ENCODE results near the gene REXO1. TPM values are rescaled to one million over a fixed set of nuclear protein-coding genes. Genes with fewer than 3 reads are reported as not detected.

Gene REXO1
- total RNA-seq, 2 donors from 2014 or later, result 29.8 to 59.1 TPM

DNA sequence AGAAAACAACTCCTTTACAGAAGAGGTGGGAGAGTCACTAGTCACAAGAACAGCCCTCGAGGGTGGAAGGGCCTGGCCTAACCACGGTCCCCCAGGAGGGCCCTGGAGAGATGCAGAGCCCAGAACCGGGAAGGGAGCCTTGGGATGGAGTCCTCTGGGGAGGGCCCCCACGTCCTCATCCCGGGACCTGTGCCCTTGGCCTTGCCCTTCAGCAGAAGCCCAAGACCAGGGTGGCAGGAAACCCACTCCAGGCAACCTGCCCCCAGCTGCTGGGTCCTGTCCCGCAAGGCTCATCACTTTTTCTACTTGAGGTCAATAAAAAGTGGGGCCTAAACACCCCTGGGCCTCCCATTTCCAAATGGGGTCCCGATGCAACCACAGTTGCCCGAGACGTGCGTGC is 33.9 kb downstream of the REXO1 start:
- Histone ChIP-seq H3K4me3 (no peak overlapping the region), H3K36me3 (peaks cover 15 to 20% of the 10 kb centered on the region in 2 donors), H3K9me3 (no peaks in the 10 kb centered on the region), H3K27me3 (replicated peaks; ENCODE audit: insufficient read depth) (no peaks in the 10 kb centered on the region), H3K27ac (no peak overlapping the region), H3K4me1 (replicated peaks) (peaks cover 8% of the 10 kb centered on the region)
- no peak for DNase-seq (ENCODE audit: low spot score)
- WGBS, result 83% methylated on average over 10 of the region's 10 CpGs
- intact Hi-C loops (cut with DNase I), result no loop called here
- TF ChIP-seq POLR2A (IDR thresholded peaks at IDR 0.05) (no peak), POLR2AphosphoS5 (IDR thresholded peaks at IDR 0.05) (no peak)
- TF ChIP-seq, protein P1, sequence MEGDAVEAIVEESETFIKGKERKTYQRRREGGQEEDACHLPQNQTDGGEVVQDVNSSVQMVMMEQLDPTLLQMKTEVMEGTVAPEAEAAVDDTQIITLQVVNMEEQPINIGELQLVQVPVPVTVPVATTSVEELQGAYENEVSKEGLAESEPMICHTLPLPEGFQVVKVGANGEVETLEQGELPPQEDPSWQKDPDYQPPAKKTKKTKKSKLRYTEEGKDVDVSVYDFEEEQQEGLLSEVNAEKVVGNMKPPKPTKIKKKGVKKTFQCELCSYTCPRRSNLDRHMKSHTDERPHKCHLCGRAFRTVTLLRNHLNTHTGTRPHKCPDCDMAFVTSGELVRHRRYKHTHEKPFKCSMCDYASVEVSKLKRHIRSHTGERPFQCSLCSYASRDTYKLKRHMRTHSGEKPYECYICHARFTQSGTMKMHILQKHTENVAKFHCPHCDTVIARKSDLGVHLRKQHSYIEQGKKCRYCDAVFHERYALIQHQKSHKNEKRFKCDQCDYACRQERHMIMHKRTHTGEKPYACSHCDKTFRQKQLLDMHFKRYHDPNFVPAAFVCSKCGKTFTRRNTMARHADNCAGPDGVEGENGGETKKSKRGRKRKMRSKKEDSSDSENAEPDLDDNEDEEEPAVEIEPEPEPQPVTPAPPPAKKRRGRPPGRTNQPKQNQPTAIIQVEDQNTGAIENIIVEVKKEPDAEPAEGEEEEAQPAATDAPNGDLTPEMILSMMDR (IDR thresholded peaks at IDR 0.05), result no peak

DNA sequence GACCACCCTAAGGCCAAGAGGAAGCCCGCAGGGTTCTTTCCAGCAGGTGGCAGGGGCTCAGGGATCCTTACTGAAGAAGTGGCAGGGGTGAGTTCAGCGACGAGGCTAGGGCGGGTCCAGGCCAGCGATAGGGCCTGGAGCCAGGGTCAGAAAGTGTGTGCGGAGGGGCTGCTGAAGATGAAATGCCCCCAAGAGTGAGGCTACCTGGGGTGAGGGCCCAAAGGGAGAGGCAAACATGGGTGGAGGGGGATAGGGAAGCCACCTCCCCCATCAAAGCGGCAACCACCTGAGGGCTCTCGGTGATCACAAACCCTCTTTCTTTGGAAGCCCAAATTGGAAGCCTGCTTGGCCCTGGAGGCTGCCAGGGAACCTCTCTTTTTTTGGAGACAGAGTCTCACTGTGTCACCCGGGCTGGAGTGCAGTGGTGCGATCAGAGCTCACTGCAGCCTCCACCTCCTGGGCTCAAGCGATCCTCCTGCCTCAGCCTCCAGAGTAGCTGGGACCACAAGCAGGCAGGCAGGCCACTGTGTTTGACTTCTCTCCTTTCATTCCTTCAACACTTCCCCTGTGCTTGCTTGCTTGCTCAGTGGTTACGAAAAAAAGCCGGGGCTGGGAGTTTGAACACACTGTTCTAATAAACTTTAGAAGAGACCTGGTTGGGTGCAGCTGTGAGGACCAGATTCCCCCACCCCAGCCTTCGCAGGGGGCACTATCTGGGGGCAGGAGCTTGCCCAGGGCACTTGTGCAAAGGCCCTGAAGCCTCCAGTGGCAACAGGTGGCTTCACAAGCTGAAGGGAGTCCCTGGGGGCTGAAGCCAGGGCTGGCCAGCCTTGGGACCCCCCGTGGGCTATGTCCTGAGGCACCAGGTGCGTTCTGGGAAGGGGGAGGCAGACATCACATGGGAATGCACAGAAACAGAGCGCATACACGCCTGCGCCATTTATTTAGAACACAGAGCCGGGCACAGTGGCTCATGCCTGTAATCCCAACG is 34.8 kb downstream of the REXO1 start:
- Histone ChIP-seq H3K9me3 (no peaks in the 10 kb centered on the region), H3K27ac (peak overlapping the region in 1 of 2 donors; percentile 69), H3K4me3 (peak overlapping the region; percentile 32 to 36), H3K4me1 (replicated peaks) (peaks cover 8% of the 10 kb centered on the region), H3K27me3 (replicated peaks; ENCODE audit: insufficient read depth) (no peaks in the 10 kb centered on the region), H3K36me3 (peaks cover 10 to 13% of the 10 kb centered on the region in 2 donors)
- TF ChIP-seq, protein P1 (IDR thresholded peaks at IDR 0.05), result no peak
- no peak for TF ChIP-seq POLR2A (IDR thresholded peaks at IDR 0.05)
- no peak for TF ChIP-seq POLR2AphosphoS5 (IDR thresholded peaks at IDR 0.05)
- intact Hi-C loops (cut with DNase I), result no loop called here
- no peak for DNase-seq (ENCODE audit: low spot score)
- WGBS, result 68% methylated on average over 21 of the region's 21 CpGs

DNA sequence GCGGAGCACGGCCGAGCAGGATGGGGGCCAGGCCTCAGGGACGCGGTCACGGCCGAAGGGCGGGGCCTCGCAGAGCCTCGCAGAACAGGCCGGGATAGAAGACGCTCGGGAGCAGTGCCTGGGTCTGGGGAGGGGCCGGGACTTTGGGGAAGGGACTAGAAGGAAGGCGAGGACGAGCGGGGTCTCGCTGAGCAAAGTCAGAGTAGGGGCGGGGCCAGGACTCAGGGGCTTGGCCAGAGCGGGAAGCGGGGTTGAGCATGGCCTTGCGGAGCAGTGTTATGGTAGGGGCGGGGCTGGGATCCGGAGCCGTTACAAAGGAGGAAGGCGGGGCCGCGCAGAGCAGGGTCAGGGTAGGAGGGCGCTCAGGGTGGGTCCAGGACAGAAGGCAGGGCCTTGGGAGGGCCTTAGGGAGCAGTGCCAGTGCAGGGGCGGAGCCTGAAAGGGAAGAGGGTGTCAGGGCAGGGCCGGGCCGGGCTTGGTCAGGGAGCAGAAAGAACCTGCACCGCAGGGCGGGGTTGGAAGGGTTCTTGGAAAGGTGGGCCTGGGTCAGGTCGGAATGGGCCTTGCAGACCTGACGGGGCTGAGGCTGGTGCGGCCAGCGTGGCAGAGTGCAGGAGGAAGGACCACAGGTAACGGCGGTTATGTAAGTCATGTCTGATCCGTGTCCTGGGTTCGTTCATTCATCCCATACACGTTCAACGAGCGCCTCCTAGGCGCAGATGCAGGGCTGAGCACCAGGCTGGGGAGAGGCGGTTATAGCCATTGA is 35.7 kb downstream of the REXO1 start:
- no peaks in the 10 kb centered on the region for H3K27me3 ChIP-seq (replicated peaks; ENCODE audit: insufficient read depth)
- intact Hi-C loops (cut with DNase I), result no loop called here

DNA sequence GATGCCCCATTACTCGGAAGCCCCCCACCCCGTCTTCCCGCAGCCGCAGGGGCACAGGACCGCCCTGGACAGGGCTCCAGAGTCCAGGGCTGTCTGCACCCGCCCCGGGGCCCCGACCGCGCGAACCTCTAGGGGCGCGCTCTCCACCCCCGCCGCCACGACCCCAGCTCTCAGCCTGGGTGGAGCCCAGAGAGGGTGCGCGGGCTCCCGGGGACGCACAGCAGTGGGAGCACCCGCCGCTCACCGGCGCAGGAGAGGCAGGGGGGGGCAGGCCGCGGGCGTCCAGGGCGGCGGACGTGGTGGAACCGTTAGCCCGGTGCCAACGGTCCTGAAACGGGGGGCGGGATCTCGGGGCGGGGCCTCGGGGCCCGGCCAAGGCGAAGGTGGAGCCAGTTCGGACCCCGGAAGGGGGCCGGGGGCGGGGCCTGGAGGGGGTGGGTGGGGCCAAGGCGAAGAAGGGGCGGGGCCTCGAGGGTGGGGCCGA is 36.3 kb downstream of the REXO1 start, which contains the start of gene ATP8B3:
TSS of gene ATP8B3 (minus strand) at position 335 of the 484 bp plus-strand sequence. CDS start 540 bp downstream, outside the sequence.
- TF ChIP-seq, protein P1 (IDR thresholded peaks at IDR 0.05), result no peak
- TF ChIP-seq POLR2A (IDR thresholded peaks at IDR 0.05), result no peak
- TF ChIP-seq POLR2AphosphoS5 (IDR thresholded peaks at IDR 0.05), result no peak
- no peak for DNase-seq (ENCODE audit: low spot score)
- Histone ChIP-seq H3K9me3 (no peaks in the 10 kb centered on the region), H3K27ac (peak within 1 kb of the TSS; percentile 31 to 69), H3K4me1 (replicated peaks) (peaks cover 8% of the 10 kb centered on the region), H3K27me3 (replicated peaks; ENCODE audit: insufficient read depth) (no peaks in the 10 kb centered on the region), H3K36me3 (peaks cover 0 to 4% of the 10 kb centered on the region in 2 donors), H3K4me3 (peak within 1 kb of the TSS; percentile 32 to 36)
- intact Hi-C loops (cut with DNase I), result no loop called here
- WGBS, result 4% methylated on average over 37 of the region's 48 CpGs

More for the DNA sequence above, 35.7 kb downstream of the REXO1 start:
- Histone ChIP-seq H3K4me1 (replicated peaks) (peaks cover 8% of the 10 kb centered on the region), H3K9me3 (no peaks in the 10 kb centered on the region), H3K27ac (peak overlapping the region; percentile 31 to 69), H3K36me3 (peaks cover 4 to 5% of the 10 kb centered on the region in 2 donors), H3K4me3 (peak overlapping the region; percentile 32 to 36)
- DNase-seq (ENCODE audit: low spot score), result peak; percentile 79
- WGBS, result under 1% methylated on average over 47 of the region's 47 CpGs
- TF ChIP-seq POLR2A (IDR thresholded peaks at IDR 0.05) (peak; percentile 18), POLR2AphosphoS5 (IDR thresholded peaks at IDR 0.05) (no peak)
- TF ChIP-seq, protein P1 (IDR thresholded peaks at IDR 0.05), result peak in 3 of 4 experiments; percentile 30 to 53 (median 49)
